CD4-positive, alpha-beta T cell treated with Interferon gamma for 1 hour (primary cell): Measurements from ENCODE around the gene C10orf71.

Source experiments
- DNase-seq: peaks from one replicate; pipeline ENCODE4 v3.0.0-alpha.2; 2020

C10orf71 gene

DNA sequence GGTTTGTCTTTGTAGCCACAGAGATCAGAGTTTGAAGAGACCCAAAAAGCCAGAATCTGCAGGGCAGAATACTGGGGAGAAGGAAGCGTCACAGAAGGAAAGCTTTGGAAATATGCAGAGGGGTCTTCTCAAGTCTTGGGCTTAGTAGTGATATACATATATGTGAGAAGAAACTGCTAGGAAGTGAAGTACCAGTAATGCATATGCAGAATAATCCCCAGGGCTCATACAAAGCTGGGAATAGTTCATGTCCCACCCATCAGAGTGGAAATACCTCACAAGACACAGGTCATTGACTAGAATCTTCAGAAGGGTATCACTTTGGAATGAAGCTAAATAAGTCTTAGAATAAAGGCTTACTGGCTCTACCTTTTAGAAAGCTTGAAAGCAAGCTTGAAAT lies 39.6 kb downstream of the C10orf71 start:
- DNase-seq: no peak

DNA sequence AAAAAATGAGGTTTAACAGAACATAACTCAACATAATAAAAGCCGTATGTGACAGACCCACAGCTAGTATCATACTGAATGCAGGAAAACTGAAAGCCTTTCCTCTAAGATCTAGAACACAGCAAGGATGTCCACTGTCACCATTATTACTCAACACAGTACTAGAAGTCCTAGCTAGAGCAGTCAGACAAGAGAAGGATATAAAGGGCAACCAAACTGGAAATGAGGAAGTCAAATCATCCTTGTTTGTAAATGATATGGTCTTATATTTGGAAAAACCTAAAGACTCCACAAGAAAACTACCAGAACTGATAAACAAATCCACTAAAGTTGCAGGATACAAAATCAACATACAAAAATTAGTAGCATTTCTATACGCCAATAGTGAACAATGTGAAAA lies 45.9 kb downstream of the C10orf71 start:
- DNase-seq: no peak

DNA sequence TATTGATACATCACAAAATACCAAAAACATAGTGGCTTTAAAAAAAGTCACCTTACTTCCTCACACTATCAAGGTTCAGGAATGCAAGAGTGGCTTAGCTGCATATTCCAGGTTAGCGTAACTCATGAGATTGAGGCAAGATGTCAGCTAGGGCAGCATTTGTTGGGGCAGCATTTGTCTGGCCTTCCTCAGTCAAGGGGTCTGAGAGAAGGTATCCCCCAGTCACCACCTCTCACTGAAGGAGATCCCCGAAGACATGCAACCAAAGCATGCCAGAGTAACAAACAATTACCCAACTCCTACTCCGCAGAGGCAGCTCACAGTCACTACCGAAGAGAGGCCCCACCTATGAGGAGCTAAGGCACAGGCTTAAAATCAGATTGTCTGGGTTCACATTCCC lies 48.4 kb downstream of the C10orf71 start:
- no peak for DNase-seq

DNA sequence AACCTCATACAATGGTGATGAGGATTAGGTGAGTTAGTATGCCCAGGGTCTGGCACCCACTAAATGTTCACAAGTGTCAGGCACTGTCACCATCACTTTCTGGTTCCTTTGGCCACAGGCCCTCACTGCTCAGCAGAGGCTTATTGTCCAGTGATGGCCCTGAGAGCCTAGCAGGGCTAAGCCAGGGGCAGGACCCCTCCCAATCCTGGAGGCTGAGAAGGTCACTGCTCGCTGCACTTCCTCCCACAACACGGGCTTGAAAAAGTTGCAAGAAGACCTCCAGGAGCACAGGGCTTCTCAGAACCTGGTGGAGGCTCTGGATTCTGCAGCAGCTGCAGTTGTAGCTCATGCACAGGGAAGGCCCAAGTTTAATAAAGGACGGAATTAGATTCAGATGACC lies 48.9 kb downstream of the C10orf71 start:
- no peak for DNase-seq

DNA sequence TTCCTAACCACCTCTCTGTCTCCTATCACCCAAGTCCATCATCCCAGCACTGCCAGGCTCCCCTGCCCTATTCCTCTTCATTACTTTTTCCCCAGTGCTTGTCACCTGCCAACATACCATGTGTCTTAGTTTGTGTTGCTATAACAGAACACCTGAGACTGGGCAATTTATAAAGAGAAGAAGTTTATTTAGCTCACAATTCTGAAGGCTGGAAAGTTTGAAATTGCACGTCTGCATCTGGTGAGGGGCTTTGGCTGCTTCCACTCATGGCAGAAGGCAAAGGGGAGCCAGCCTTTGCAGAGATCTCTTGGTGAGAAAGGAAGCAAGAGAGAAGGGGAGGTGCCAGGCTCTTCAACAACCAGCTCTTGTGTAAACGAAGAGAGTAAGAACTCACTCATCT lies 49.6 kb downstream of the C10orf71 start:
- no peak for DNase-seq

DNA sequence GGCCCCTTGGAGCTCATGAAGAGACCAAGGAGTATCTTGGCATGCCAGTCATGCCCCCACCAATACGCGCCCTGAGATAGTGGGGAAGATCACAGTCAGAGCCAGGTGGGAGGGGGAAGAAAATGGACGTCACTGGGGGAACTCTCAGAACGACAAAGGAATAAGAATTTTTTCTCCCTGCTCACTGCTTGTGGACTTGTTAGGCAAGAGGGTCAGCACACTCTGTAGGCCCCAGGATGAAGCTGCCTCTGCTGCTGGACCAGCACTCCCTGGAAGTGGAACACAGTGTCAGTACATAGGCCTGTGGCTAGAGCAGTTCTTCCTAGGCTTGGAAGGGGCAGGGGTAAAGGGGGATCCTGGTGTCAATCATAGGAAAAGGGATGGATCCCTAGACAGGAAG lies 50.4 kb downstream of the C10orf71 start:
- no peak for DNase-seq

DNA sequence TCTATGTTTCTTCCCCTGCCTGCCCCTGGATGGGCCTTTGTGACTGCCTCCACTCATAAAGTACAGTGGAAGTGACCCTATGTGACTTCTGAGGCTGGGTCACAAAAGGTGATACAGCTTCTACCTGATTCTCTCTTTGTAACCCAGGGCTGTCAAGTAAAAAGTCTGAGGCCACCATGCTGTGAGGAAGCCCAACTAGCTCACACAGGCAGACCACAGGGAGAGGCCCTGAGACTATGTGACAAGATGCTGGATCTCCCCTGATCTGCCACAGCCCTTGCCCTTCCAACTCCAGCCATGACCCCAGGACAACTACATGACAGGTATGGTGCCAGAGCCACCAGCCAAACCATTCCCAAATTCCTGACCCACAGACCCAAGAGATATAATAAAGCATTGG lies 51.2 kb downstream of the C10orf71 start:
- no peak for DNase-seq

DNA sequence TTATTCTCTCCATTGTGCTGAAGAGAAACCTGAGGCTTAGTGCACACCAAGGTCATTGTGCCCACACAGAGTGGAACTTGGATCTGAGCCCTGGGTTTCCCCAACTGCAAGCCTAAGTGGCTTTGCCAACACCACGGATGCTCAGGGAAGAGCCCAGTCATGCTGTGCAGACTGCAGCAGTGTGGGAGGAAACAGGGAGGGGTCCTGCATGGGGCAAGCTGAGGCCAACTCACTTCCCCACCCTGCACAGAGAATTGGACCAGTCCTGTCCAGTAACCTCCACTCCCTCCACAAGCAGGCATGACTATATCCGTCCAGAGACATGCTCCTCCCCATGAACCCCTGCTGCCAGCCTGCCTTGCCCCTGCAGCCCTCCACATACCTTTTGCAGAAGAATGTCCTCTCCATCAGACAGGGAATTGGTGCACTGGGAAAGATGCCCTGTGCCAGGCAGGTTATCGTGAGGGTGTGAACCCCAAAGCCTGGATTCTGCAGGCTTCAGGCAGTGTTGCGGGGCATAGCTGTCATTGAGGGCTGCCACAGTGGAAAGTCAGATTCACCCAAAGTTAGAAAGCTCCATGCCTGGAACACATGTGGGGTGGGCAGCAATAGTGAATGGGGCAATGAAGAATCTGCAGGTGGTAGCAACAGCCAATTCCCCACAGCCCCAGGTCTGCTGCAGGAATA lies 52.0 kb downstream of the C10orf71 start:
- no peak for DNase-seq

DNA sequence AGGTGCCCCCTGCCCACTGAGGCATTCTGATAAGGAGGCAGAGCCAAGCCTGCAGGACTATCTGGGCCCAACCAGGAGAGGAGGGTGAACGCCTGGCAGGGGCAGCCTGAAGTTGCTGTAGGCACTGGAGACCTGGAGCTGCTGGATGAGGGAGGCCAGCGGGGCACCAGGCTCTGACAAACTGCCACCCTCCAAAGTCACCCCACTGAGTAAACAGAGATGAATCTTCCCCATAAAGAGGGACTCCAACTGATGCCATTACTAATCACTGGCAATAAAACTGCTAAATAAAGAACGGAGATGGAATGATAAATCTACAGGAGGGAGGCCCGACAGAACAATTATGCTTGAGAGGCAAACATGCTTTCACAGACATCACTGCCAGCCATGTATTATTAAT lies 52.7 kb downstream of the C10orf71 start:
- no peak for DNase-seq

DNA sequence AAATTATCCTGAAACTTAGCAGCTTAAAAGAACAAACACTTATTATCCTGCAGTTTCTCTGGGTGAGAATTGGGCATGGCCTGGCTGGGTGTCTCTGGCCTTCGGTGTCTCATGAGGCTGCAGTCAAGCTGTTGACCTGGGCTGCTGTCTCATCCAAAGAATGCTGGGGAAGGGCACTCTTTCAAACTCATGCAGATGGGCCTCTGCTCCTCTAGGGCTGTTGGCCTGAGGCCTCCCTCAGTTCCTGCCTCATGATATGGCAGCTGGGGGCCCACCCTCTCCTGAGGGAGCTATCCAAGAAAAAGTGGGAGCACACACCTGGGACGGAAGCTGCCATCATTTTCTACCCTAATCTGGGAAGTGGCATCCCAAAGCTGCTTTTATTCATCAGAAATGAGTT lies 53.4 kb downstream of the C10orf71 start:
- DNase-seq: no peak

DNA sequence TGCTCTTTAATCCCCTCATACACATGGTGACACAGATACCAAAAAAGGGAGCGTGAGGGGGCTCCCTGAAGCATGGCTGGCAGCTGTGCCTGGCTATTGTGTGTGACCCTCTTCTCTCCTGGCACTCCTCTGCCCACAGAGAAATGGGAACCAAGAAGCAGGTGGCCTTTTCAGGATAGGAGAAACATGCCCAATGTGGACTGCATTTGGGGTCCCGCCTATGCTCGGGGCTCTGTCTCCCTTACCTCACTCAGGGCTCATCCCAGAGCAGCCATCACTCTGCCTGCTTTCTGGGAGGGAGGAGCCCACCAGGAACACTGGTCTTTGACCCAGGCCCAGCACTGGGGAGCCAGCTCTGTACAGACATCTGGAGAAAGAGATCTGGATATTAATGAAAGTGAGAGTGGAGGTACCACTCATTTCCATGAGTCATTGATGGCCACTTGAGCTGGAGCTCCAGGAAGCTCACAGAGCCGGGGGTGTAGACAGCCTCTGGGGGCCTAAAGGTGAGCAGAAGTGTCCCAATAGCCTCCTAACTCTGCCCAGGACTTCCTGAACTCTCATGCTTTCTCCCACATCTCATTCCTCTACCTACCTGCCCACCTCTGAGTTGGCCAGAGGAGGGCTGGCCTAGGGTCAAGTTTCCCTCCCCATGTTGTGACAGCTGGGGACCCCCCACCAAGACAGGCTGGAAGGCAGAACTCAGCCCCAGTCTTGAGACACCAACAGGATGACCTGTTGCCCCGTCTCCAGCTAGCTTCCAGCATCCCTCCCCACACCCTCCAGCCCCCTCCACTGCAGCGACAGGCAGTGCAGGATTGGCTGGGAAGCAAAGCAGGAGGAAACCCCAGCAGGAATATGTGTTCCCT lies 54.3 kb downstream of the C10orf71 start:
- no peak for DNase-seq

DNA sequence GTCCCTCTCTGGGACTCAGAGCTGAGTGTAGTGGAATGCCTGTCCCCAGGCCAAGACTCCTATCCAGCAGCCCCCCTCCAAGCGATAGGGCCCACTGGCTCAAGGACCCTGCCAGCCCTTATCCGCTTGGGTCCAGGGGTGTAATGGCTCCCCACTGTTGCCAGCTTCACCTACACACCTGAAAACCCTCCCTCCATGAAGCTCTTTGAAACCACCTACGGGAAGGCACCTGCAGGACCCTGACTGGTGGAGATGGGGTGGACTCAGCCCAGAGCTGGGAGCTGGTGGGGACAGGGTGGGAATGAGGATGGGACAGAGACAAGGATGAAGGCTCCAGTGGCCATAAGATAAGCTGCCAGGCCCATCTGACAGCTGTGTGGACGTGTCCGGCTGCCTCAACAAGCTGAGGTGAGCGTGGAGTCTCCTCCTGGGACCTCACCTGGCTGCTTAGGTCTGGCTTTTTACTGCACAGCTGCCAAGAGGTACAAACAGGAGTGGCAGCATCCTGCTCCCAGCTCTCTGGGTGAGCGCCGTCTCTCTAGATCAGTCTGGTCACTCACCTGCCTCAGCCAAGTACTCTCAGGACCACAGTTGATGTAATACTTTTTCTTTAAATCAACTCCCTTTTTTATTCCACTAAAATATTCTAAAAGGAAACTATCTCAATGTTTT lies 55.1 kb downstream of the C10orf71 start:
- DNase-seq: no peak

DNA sequence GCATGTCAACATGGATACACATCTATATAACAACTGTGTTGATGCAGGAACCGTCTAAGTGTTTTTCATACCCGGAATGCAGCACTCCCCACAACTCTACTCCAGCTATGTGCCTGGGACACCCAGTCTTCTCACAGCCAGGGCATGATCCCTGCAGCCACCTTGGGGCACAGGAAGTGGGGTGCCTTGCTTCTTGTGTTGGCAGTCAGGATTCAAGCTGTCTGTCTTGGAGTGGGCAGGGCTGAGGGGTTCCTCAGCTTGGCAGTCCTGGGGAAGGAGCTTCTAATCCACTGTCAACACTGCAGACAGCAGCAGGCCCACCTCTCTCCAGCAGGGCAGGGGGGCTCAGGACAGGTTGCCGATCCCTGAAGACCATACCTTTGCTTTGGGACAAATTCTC lies 55.6 kb downstream of the C10orf71 start:
- DNase-seq: no peak

DNA sequence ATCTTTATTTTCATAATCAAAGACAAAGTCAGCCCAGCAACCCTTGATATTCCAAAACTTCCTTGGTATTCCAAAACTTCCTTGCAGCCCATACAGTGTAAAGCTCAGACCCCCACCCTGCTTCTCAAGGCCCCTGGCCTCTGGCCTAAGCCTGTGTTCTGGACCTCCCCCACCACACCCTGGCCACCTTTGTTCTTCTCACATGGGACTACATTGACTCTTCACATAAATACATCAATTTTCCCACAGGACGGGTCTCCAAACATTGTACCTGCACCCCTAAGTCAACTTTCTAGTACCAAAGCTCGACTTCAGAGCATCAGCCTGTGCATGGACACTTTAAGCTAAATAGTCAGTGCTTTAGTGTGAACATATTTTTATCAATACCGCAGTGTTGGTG lies 56.3 kb downstream of the C10orf71 start:
- DNase-seq: no peak

DNA sequence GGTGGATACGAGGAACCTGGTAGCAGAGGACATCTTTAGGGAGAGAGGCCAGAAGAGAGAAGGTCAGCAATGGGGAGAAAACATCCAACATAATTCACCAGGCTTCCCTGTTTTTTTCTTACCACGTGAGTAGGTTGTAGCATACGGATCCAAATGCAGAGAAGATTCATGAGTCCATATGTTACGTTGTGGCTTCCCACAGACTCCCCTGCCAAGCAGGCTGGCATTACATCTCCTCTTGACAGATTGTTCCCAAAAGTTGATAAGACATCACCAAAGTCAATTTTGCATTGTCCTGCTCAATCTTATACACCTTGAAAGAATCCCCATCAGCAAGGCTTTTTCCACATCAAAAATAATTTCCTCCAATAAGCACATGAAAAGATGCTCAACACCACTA lies 57.2 kb downstream of the C10orf71 start:
- DNase-seq: no peak

DNA sequence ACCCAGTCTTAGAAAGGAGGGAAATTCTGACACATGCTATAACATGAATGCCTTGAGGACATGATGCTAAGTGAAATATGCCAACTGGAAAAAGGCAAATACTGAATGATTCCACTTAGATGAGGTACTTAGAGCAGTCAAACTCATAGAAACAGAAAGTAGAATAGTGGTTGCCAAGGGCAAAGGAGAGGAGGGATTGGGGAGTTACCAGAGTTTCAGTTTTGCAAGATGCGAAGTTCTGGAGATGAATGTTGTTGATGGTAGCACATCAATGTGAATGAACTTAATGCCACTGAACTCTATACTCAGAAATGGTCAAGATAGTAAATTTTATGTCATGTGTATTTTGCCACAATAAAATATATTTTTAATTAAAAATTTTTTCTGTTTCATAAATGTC lies 58.0 kb downstream of the C10orf71 start:
- no peak for DNase-seq

DNA sequence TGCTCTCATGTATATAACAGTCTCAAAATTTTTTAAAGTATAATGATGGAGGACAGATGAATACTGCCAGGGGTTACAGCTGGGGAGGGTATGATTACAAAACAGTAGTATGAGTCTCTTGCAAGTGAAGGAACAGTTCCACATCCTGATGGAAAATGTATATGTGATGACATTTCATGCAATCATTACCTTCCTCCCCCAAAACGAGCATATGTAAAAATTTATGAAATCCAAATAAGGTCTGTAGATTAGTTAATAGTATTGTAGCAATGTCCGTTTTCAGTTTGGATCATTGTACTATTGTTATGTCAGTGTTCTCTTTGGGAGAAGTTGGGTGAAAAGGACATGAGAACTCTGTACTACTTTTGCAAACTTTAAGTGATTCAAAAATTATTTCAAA lies 58.9 kb downstream of the C10orf71 start:
- no peak for DNase-seq

DNA sequence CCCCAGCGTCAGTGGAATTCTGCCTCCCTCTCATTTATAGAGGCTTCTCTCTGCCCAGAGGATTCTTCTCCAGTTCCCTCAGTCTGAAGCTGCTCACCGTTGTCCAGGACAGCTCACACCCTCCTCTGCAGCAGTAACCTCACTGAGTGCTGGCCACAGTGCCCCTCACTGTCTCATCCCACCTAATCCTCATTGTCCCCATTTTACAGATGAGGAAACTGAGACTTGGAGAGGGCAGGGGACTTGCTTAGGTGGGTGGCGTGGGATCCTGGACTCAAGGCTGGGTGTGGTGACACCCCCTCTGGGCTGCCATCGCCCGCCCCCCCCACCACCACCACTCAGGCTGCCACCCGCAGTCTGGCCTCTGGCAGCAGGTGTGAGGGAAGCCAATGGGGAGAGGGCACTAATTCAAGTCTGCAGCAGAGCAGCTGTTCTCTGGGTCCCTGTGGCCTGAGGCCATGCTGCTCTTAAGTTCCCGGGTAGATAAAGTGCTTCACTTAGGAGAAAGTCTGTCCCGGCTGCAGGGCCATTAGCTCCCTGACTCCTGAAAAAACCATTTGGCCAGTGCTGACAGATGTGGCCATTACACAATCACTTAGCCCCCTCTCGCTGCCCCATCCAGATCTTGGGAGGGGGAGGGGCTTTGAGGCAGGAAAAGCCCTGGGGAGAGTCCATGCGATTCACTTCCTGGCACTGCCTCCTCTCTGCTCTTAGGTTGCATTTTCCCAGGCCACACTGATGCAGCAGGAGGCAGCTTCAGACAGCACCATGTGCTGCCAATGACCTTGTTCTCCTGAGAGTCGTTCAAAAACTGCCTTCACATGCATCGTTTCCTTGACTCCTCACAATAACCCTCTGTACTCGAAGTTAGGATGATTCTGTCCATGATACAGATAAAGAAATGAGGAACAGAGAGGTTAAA lies 60.6 kb downstream of the C10orf71 start:
- DNase-seq: no peak

DNA sequence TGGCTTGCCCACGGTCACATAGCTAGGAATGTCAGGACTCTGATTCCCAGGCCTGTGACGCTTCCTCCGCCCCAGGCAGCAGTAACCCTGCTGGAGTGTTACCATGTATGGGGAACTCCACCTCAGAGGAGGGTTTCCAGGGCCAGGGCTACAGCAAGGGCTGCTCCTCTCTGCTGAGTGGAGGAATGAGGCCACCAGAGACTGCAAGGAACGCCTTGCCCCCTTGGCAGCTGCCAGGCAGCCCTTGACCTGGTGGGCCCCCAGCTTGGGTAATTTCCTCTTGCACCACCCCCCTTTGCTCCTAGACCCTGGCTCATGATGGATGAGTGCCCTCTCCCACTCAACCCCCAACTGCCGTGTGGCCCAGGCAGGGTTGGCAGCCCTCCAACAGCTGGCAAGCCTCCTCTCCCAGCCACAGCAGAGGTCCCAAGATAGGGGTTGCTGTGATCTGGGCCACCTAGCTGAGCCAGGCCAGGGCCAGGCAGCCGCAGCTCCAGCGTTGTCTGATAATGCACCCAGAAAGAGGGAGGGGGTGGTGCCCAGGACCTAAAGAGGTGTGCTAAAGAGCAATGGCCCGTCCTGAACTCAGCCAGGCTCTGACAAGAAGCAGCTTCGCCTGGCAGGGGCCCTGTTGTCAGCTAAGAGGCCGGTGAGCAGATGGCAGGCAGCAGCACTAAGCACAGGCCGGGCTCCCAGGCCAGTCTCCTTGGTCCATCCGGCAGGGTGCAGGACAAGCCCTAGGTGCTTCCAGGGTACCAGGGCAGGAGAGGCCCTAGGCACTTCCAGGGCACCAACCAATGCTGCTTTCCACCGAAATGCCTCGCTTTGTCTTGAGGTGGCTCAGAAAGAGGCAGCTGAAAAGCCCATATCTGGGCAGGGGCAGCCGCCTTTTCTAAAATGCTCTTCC lies 61.6 kb downstream of the C10orf71 start:
- no peak for DNase-seq

DNA sequence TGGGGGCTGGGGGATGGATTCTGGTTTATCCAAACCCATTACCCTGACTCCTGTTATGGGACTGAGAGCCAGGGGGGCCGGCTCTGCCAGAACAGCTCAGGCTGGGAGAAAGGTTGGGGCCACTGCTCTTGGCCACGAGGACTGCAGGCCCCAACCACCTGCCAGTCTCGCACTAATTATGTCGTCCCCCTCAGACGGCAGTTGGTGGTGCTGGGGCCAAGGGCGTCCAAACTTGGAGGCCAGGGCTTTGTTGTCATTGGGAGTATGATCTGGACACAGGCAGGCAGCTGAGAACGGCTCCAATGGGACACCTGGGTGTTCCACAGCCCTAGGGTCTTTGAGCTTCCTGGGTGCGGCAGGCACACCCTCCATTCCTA lies 62.2 kb downstream of the C10orf71 start:
- DNase-seq: no peak

DNA sequence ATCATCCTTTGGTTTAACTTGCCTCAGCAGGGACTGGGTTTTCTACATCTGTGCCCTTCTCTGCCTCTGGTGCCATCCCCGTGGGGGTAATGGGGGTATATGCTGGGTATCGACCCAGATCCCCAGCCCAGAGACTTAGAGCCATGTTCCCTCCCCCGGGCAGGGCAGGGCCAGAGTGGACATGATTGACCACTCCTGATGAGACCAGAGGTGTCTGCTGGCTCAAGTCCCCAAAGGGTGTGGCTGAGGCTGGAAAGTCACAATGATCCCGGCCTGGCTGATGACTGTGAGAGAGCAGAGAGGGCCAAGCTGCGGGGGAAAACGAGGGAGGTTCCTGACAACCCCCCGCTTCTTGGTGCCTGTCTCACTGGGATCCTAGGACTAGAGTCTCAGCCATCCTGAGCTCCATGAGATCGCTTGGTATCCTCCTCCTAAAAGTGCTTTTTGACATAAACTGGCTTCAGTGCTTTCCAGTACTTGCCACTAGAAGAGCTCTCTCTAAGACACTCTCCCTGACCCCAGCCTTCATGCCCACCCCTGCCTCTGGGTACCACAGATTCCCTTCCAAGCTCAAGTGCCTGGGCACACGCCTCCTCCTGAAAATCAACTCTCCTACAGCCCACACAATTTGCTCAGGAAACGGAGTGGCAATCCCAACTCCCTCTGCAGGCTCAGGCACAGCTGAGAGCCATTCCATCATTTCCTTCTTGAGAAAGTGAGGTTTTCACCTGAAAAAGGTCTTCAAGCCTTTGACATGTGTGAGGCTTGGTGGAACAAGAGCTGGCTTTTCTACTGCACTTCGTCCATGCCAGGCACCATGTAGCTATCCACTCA lies 63.0 kb downstream of the C10orf71 start:
- DNase-seq: no peak
